Stimulated activated CD4-positive, alpha-beta T cell treated with anti-CD3 and anti-CD28 coated beads, Interleukin-12 subunit alpha, Interleukin-12 subunit beta, amount 100 ng/mL, for 48 hours (primary cell): Measurements from ENCODE around the gene GOLGA6B.
A peak's percentile ranks its signal among the peaks of the same experiment; 100 is the strongest.
"Not testable (repeated sequence)": the region's sequence is repeated elsewhere in the genome, so short reads cannot be mapped to it uniquely, and the experiment has no call there.

Experiments used
- DNase-seq, 3 donors: peaks; one replicate each; pipeline ENCODE4 v3.0.0-alpha.2; 2020; ENCODE audit warnings: low read depth in 2 of 3, low spot score in 1 of 3

GOLGA6B gene

DNA sequence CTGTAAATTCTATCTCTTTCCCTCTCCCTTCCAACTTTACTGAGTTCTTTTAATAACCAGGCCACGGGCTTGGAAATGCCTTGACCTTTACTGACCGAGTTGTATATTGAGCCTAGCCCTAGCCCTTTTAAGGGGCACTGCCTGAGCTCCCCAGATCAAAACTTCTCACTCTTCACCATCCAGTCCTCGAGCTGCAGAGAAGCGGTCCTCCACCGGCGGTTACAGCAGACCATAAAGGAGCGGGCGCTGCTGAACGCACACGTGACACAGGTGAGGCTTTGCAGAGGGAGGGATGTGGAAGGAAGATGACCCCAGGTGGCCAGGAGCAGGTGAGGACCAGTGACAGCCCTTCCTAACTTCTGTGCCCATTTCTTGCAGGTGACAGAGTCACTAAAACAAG, 6.6 kb downstream of the GOLGA6B start:
- not testable (repeated sequence) for DNase-seq

GRCh38 chr15:72663931-72664330, 9.4 kb downstream of the GOLGA6B start:
- DNase-seq, result not testable (repeated sequence)

DNA sequence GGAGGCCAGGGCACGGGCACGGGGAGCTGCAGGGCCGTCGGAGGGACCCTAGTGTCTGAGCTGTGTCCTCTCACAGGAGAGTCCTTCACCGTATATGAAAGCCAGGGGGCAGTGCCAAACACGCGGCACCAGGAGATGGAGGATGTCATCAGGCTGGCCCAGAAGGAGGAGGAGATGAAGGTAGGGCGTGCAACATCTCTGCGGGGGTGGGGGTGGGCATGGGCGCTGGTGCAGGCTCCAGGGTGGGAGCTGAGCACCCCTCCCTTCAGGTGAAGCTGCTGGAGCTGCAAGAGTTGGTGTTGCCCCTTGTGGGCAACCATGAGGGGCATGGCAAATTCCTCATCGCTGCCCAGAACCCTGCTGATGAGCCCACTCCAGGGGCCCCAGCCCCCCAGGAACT, 11.2 kb downstream of the GOLGA6B start:
- not testable (repeated sequence) for DNase-seq

- DNase-seq, result not testable (repeated sequence)
Observed at GRCh38 chr15:72669803-72670202, 15.3 kb downstream of the GOLGA6B start.

GRCh38 chr15:72670656-72671352, 16.3 kb downstream of the GOLGA6B start:
- DNase-seq, result peak; percentile 54 to 66 (median 66)

GRCh38 chr15:72671525-72671924, 17.0 kb downstream of the GOLGA6B start:
- no peak for DNase-seq

DNA sequence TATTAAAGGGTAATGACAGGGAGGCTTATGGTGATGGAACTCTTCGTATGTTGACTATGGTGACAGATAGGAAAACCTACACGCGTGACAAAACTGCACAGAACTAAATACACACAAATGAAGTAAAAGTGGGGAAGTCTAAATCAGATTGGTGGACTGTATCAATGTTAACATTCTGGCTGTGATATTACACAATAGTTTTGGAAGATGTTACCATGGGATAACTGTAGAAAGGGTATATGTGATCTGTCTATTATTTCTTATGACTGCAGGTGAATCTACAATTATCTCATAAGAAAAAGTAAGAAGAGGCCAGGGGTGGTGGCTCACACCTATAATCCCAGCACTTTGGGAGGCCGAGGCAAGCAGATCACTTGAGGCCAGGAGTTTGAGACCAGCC, 22.3 kb downstream of the GOLGA6B start:
- DNase-seq, result no peak

GRCh38 chr15:72680931-72681330, 26.4 kb downstream of the GOLGA6B start:
- DNase-seq, result no peak

DNA sequence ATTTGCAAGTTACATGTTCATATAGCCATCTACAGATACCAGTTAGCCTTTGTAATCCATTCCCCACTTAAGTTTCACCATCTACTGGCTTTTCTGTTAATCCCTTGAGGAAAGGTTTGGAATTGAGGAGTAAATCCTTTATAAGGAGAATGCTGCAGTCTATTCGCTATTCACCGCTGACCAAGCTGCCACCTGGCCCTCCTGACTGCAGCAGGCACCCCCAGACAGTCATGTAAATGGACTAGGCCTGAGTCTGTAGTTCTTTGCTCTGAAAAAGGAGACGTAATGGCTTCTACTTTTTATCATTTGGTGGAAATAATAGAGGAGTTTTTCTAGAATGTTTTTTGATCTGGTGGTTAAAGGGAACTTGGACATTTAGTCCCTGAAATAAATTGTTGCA, 28.3 kb downstream of the GOLGA6B start:
- DNase-seq, result no peak

DNA sequence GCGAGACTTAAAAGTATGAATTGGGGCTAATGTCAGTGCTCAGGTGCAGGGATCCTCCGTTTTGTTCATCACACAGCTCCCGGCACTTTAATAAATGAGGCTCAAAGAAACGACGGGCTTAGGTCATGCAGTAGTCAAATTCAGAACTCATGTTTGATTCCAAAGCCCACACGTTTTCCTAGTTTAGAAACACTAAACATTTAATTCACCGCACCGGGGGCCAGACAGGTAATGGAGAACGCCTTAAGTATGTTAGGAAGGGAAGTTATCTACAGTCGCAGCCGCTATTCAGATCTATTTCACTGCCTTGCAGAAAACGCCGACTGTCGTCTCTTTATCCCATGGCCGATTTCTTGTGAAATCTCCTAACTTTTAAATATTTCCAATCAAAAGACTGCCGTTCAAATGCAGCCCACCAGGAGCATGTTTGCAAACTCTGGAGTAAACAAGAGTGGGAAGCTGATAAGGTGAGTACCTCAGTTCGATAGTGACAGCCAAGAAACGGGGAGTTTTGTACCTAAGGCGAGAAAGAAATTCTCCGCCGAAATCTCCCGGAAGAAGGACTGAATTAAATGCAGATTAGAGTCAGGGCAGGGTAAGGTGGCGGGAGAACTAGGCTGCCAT, 30.9 kb downstream of the GOLGA6B start:
- no peak for DNase-seq

GRCh38 chr15:72685925-72686794, 31.7 kb downstream of the GOLGA6B start, which contains the start of the genes BBS4 and HIGD2B:
Gene BBS4 (plus strand): TSS chr15:72686207. CDS start chr15:72686228, 21 bp downstream.
Gene HIGD2B (minus strand): TSS chr15:72686182. CDS start chr15:72676374, 9,808 bp downstream.
- DNase-seq, result peak; percentile 80 to 85 (median 85)

GRCh38 chr15:72688697-72689096, 34.2 kb downstream of the GOLGA6B start:
- no peak for DNase-seq

DNA sequence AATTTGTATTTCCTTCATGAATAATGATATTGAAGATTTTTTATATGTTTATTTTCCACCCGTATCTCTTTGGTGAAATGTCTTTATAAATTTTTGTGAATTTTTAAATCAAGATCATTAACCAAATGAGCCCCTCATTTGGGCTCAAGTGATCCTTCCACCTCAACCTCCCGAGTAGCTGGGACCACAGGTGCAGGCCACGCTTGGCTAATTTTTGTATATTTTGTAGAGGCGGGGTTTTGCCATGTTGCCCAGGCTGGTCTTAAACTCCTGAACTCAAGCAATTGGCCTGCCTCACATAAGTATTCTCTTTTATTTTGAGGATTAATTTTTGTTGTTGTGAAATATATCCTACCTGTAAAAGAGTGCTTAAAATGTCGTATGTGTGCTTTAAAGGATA, 36.4 kb downstream of the GOLGA6B start:
- no peak for DNase-seq

GRCh38 chr15:72698938-72699337, 44.4 kb downstream of the GOLGA6B start:
- DNase-seq, result no peak

DNA sequence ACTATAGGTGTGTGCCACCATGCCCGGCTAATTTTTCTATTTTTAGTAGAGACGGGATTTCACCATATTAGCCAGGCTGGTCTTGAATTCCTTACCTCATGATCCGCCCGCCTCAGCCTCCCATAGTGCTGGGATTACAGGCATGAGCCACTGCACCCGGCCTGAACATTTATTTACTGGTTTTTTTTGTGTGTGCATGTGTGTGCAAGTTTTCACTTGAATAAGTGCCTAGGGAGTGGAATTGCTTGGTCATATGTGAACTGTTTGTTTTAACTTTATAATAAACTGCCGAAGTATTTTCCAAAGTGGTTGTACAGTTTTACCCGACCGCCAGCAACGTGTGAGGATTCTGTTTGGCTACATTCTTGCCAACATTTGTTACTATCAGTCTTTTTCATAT, 45.6 kb downstream of the GOLGA6B start:
- DNase-seq, result no peak

- DNase-seq, result no peak
Observed at GRCh38 chr15:72706266-72706665, 51.8 kb downstream of the GOLGA6B start.

GRCh38 chr15:72708551-72709303, 54.2 kb downstream of the GOLGA6B start:
- not testable (repeated sequence) for DNase-seq
